ENCODE data around the gene B4GALT6.

GRCh38 chr18:31590570-31590969, 93.8 kb downstream of the B4GALT6 start:
- no peak for TF ChIP-seq ZNF384 (IDR thresholded peaks at IDR 0.05; ENCODE audit: borderline replicate concordance, low read depth, low read length)
- no peak for TF ChIP-seq EZH2 (IDR thresholded peaks at IDR 0.05; ENCODE audit: borderline replicate concordance, control insufficient read depth, low read depth, low read length)
- no peak for TF ChIP-seq CTCF (IDR thresholded peaks at IDR 0.05 in 2 of 3, conservative IDR thresholded peaks at IDR 0.05 in 1 of 3; ENCODE audit: control insufficient read depth in 2 of 3, extremely low read depth in 1 of 3, insufficient read depth in 1 of 3, low read depth in 3 of 3, low read length in 3 of 3)
- TF ChIP-seq BHLHE40 (IDR thresholded peaks at IDR 0.05; ENCODE audit: borderline replicate concordance in 1 of 2, low read depth in 2 of 2, low read length in 1 of 2): no peak
- no peak for TF ChIP-seq KDM1A (IDR thresholded peaks at IDR 0.05; ENCODE audit: borderline replicate concordance)
- TF ChIP-seq NR2C2 (IDR thresholded peaks at IDR 0.05; ENCODE audit: borderline replicate concordance, control insufficient read depth, insufficient read length, low read depth): no peak
- TF ChIP-seq ATF7 (IDR thresholded peaks at IDR 0.05; ENCODE audit: low read depth): no peak
- no peak for TF ChIP-seq POLR2A (IDR thresholded peaks at IDR 0.05; ENCODE audit: low read depth, low read length)
- TF ChIP-seq NFXL1 (IDR thresholded peaks at IDR 0.05; ENCODE audit: borderline replicate concordance): no peak
- no peak for TF ChIP-seq E2F4 (IDR thresholded peaks at IDR 0.05; ENCODE audit: low read depth, low read length)
- TF ChIP-seq CEBPB (IDR thresholded peaks at IDR 0.05; ENCODE audit: borderline replicate concordance in 1 of 2, low read depth in 2 of 2, low read length in 2 of 2): no peak
- TF ChIP-seq ZZZ3 (IDR thresholded peaks at IDR 0.05; ENCODE audit: control insufficient read depth, insufficient read length, low read depth): no peak
- no peak for TF ChIP-seq TAF1 (IDR thresholded peaks at IDR 0.05; ENCODE audit: borderline replicate concordance, low read depth, low read length)
